H1 (cell line): ENCODE data around the gene TCHP. TPM values are rescaled to one million over a fixed set of nuclear protein-coding genes. Genes with fewer than 3 reads are reported as not detected.

Experiments used
- CTCF ChIA-PET: fragments of 300-600 bp; sonication (Branson Sonifier 250); formaldehyde crosslinking; loops from one replicate; lab custom pipeline; 2021; ENCODE audit not compliant: partially characterized antibody; lab: Charles Lee
- POLR2A ChIA-PET: fragments of 300-600 bp; sonication (Branson Sonifier 250); formaldehyde crosslinking; loops from one replicate; lab custom pipeline; 2021; ENCODE audit warnings: inconsistent platforms; ENCODE audit not compliant: partially characterized antibody; lab: Charles Lee
- DNase-seq, 2 experiments: peaks; one replicate each; pipeline versions ENCODE4 v3.0.0 to v3.0.0-alpha.2; 2010 to 2022; ENCODE audit warnings: low spot score in 2 of 2, low read depth in 1 of 2, mixed read lengths in 1 of 2
- FAIRE-seq: peaks from 2 replicates; lab custom pipeline; 2011; peaks lifted over from hg19 to GRCh38; lab: Jason Lieb, UNC
- H2AFZ ChIP-seq: 2 replicates; pipeline ENCODE4 v1.8.1; 2012; ENCODE audit warnings: low read length, inconsistent platforms
- H2AK5ac ChIP-seq: 2 replicates; pipeline ENCODE4 v1.6.1; 2013; ENCODE audit warnings: low read depth, low read length
- H2BK120ac ChIP-seq: replicated peaks from 2 replicates; pipeline ENCODE3; 2013; ENCODE audit warnings: low read depth, low read length, inconsistent platforms
- H2BK12ac ChIP-seq: 2 replicates; pipeline ENCODE4 v1.6.1; 2013; ENCODE audit warnings: low read depth, low read length
- H2BK15ac ChIP-seq: 2 replicates; pipeline ENCODE4 v1.6.1; 2013; ENCODE audit warnings: low read length
- H2BK20ac ChIP-seq: 2 replicates; pipeline ENCODE4 v1.6.1; 2013; ENCODE audit warnings: low read length
- H2BK5ac ChIP-seq: 2 replicates; pipeline ENCODE4 v1.6.1; 2013; ENCODE audit warnings: low read depth, low read length
- H3K14ac ChIP-seq: 2 replicates; pipeline ENCODE4 v1.6.1; 2013; ENCODE audit warnings: inconsistent platforms; ENCODE audit not compliant: insufficient read length
- H3K18ac ChIP-seq: 2 replicates; pipeline ENCODE4 v1.6.1; 2013; ENCODE audit warnings: low read length; ENCODE audit errors: extremely low read depth
- H3K23ac ChIP-seq: 2 replicates; pipeline ENCODE4 v1.6.1; 2013; ENCODE audit warnings: inconsistent platforms; ENCODE audit not compliant: insufficient read length
- H3K23me2 ChIP-seq: 2 replicates; pipeline ENCODE4 v1.6.1; 2013; ENCODE audit warnings: low read depth, low read length
- H3K27ac ChIP-seq: 2 replicates; pipeline ENCODE4 v1.6.1; 2011; ENCODE audit warnings: low read depth, low read length, inconsistent platforms
- H3K27me3 ChIP-seq, 4 experiments: replicated peaks in 1 of 4; 1 replicate in 1 of 4; 2 replicates in 3 of 4; pipeline versions ENCODE4 v1.6.1 to v1.8.1; 2011 to 2013; ENCODE audit warnings: low read length in 3 of 4, mild to moderate bottlenecking in 3 of 4, inconsistent platforms in 2 of 4, mixed read lengths in 2 of 4, moderate library complexity in 1 of 4; ENCODE audit not compliant: control insufficient read depth in 3 of 4, insufficient read depth in 3 of 4; ENCODE audit errors: extremely low read depth in 1 of 4
- H3K36me3 ChIP-seq, 4 experiments: 2 replicates each; pipeline versions ENCODE4 v1.6.1 to v1.8.1; 2011 to 2013; ENCODE audit warnings: mild to moderate bottlenecking in 4 of 4, low read length in 3 of 4, moderate library complexity in 2 of 4, control low read depth in 1 of 4, inconsistent platforms in 1 of 4; ENCODE audit not compliant: insufficient read depth in 4 of 4, control insufficient read depth in 2 of 4
- H3K4ac ChIP-seq: replicated peaks from 2 replicates; pipeline ENCODE3; 2013; ENCODE audit warnings: low read length, low read depth, mixed read lengths, inconsistent platforms; ENCODE audit not compliant: insufficient read length
- H3K4me1 ChIP-seq, 4 experiments: replicated peaks in 1 of 4; 1 replicate in 1 of 4; 2 replicates in 3 of 4; pipeline versions ENCODE4 v1.6.1 to v1.8.1; 2011 to 2013; ENCODE audit warnings: low read length in 3 of 4, inconsistent platforms in 2 of 4, mixed read lengths in 1 of 4; ENCODE audit not compliant: insufficient read depth in 4 of 4, control insufficient read depth in 3 of 4
- H3K4me2 ChIP-seq, 2 experiments: 2 replicates each; pipeline versions ENCODE4 v1.6.1 to v1.8.1; 2011 to 2013; ENCODE audit warnings: low read depth in 2 of 2, low read length in 2 of 2, control low read depth in 1 of 2, inconsistent platforms in 1 of 2, mild to moderate bottlenecking in 1 of 2; ENCODE audit not compliant: insufficient read depth in 1 of 2
- H3K4me3 ChIP-seq, 4 experiments: fragments of 200-600, 300-600 bp in 1 of 4; sonication (generic), shearing (Covaris generic), sonication (Bioruptor Twin) in 1 of 4; 2 replicates each; pipeline versions ENCODE4 v1.5.1 to v1.8.1; 2011 to 2016; ENCODE audit warnings: low read length in 4 of 4, low read depth in 3 of 4, control low read depth in 2 of 4, inconsistent platforms in 2 of 4, mild to moderate bottlenecking in 2 of 4, mixed read lengths in 1 of 4, moderate library complexity in 1 of 4; ENCODE audit not compliant: insufficient read depth in 2 of 4; ENCODE audit errors: extremely low read depth in 1 of 4
- H3K56ac ChIP-seq: replicated peaks from 2 replicates; pipeline ENCODE3; 2013; ENCODE audit warnings: low read depth, mild to moderate bottlenecking, mixed read lengths, low read length, inconsistent platforms; ENCODE audit not compliant: insufficient read length
- H3K79me1 ChIP-seq: 2 replicates; pipeline ENCODE4 v1.6.1; 2013; ENCODE audit warnings: low read depth, low read length, control low read depth
- H3K79me2 ChIP-seq, 2 experiments: 2 replicates each; pipeline versions ENCODE4 v1.6.1 to v1.8.1; 2012 to 2013; ENCODE audit warnings: low read length in 2 of 2, mild to moderate bottlenecking in 2 of 2, inconsistent platforms in 1 of 2; ENCODE audit not compliant: insufficient read depth in 2 of 2, control insufficient read depth in 1 of 2
- H3K9ac ChIP-seq, 4 experiments: replicated peaks in 1 of 4; 1 replicate in 1 of 4; 2 replicates in 3 of 4; pipeline versions ENCODE4 v1.6.1 to v1.8.1; 2011 to 2013; ENCODE audit warnings: low read depth in 3 of 4, low read length in 3 of 4, control low read depth in 2 of 4, mild to moderate bottlenecking in 2 of 4, moderate library complexity in 2 of 4, inconsistent platforms in 1 of 4; ENCODE audit errors: extremely low read depth in 1 of 4
- H3K9me3 ChIP-seq, 2 experiments: 2 replicates each; pipeline versions ENCODE4 v1.6.1 to v1.8.1; 2012 to 2013; ENCODE audit warnings: mild to moderate bottlenecking in 2 of 2, moderate library complexity in 2 of 2, control low read depth in 1 of 2, inconsistent platforms in 1 of 2, low read depth in 1 of 2, low read length in 1 of 2, mixed read lengths in 1 of 2; ENCODE audit not compliant: insufficient read depth in 2 of 2
- H4K20me1 ChIP-seq, 2 experiments: replicated peaks in 1 of 2; 2 replicates each; pipeline versions ENCODE3 to v1.8.1; 2011 to 2013; ENCODE audit warnings: inconsistent platforms in 2 of 2, low read length in 2 of 2, mild to moderate bottlenecking in 1 of 2; ENCODE audit not compliant: insufficient read depth in 2 of 2, control insufficient read depth in 1 of 2
- H4K5ac ChIP-seq: 2 replicates; pipeline ENCODE4 v1.6.1; 2013; ENCODE audit warnings: low read length, low read depth, mixed read lengths, inconsistent platforms; ENCODE audit not compliant: insufficient read length
- H4K8ac ChIP-seq: 2 replicates; pipeline ENCODE4 v1.8.0; 2013; ENCODE audit warnings: mild to moderate bottlenecking, moderate library complexity, low read length, inconsistent platforms; ENCODE audit not compliant: insufficient read depth; ENCODE audit errors: extremely low read depth
- H4K91ac ChIP-seq: replicated peaks from 2 replicates; pipeline ENCODE3; 2013; ENCODE audit warnings: low read length, mixed read lengths, inconsistent platforms; ENCODE audit not compliant: insufficient read length
- CBX8 ChIP-seq: fragments of 300-800, 300-1000 bp; sonication (generic); IDR thresholded peaks from 2 replicates; pipeline ENCODE4 v1.7.1; 2016; ENCODE audit warnings: low read depth, low read length, borderline replicate concordance
- EGR1 ChIP-seq: IDR thresholded peaks from 2 replicates; pipeline ENCODE4 v1.6.1; 2011; ENCODE audit warnings: low read depth, low read length, borderline replicate concordance
- EP300 ChIP-seq, 2 experiments: IDR thresholded peaks; 1 replicate in 1 of 2; 2 replicates in 1 of 2; pipeline ENCODE4 v1.6.1; 2011 to 2012; ENCODE audit warnings: low read depth in 2 of 2, low read length in 2 of 2, mild to moderate bottlenecking in 2 of 2, borderline replicate concordance in 1 of 2, inconsistent platforms in 1 of 2, moderate library complexity in 1 of 2
- JUN ChIP-seq: IDR thresholded peaks from 2 replicates; pipeline ENCODE4 v1.6.1; 2011; ENCODE audit warnings: low read depth, mild to moderate bottlenecking, improper control_type of control experiment, low read length
- POLR2AphosphoS5 ChIP-seq: IDR thresholded peaks from 2 replicates; pipeline ENCODE4 v1.6.1; 2011; ENCODE audit warnings: low read depth, low read length
- POU5F1 ChIP-seq: IDR thresholded peaks from 2 replicates; pipeline ENCODE4 v1.6.1; 2011; ENCODE audit warnings: low read depth, mild to moderate bottlenecking, low read length, moderate library complexity
- SUZ12 ChIP-seq: fragments of 200-600 bp; sonication (generic); IDR thresholded peaks from 2 replicates; pipeline ENCODE4 v1.6.1; 2012; ENCODE audit warnings: mild to moderate bottlenecking, inconsistent platforms, low read length, moderate library complexity, mixed read lengths
- WGBS, 2 experiments: shearing (Covaris generic) in 1 of 2; methylation state at CpG; one replicate each; pipeline versions ENCODE4 v1.1.6 to v1.1.7; 2013 to 2015; ENCODE audit warnings: low lambda C conversion rate in 2 of 2, mixed read lengths in 2 of 2, inconsistent platforms in 1 of 2, low coverage in 1 of 2, missing lambda C conversion rate in 1 of 2; ENCODE audit not compliant: insufficient replicate concordance in 2 of 2, insufficient coverage in 1 of 2, insufficient read length in 1 of 2; ENCODE audit errors: extremely low coverage in 1 of 2, missing lambda C conversion rate in 1 of 2; 5-methylcytosine and 5-hydroxymethylcytosine counted together
- polyA plus RNA-seq, 7 experiments: library from polyadenylated mRNA; depleted of rRNA in 3 of 7; stranded (reverse) in 5 of 7; unstranded in 2 of 7; fragments of >200 nt in 5 of 7; fragments of 200-250 nt in 2 of 7; gene quantifications; 1 replicate in 5 of 7; 2 replicates in 1 of 7; 4 replicates in 1 of 7; pipeline versions ENCODE4 v1.2.1 to v1.2.3, GENCODE V29; 2011 to 2013; ENCODE audit warnings: missing spikeins in 2 of 7, mixed read lengths in 2 of 7
- total RNA-seq: library from RNA; stranded (reverse); fragmentation: NEBNext Ultra II Directional; extraction: Animal tissue kit (Norgen Biotek cat#: 25700); gene quantifications from 2 replicates; pipeline ENCODE4 v1.2.1, GENCODE V29; 2021
- TF ChIP-seq, protein P1 (sequence below): IDR thresholded peaks from 2 replicates; pipeline ENCODE4 v1.6.1; 2011; ENCODE audit warnings: low read depth, mild to moderate bottlenecking, low read length; ENCODE audit not compliant: insufficient read depth
- TF ChIP-seq, protein P2 (sequence below), 3 experiments: IDR thresholded peaks; 1 replicate in 2 of 3; 2 replicates in 1 of 3; pipeline versions ENCODE4 v1.5.1 to v1.6.1; 2011; ENCODE audit warnings: low read length in 3 of 3, mild to moderate bottlenecking in 3 of 3, inconsistent platforms in 2 of 3, low read depth in 1 of 3, moderate library complexity in 1 of 3; ENCODE audit not compliant: insufficient read depth in 1 of 3; ENCODE audit errors: control extremely low read depth in 1 of 3

The TCHP gene
- total and polyA plus RNA-seq, 2 of the 8 experiments (the other 6 are each of a cell fraction or from before 2014, with no cell fraction given) = 2.8 to 4.5 TPM

- Histone ChIP-seq H3K4me1 (no peaks in the 10 kb centered on the region), H3K56ac (no peak overlapping the region), H3K27me3 (no peaks in the 10 kb centered on the region), H2AFZ (no peak overlapping the region), H2BK5ac (no peak overlapping the region), H3K14ac (no peak overlapping the region), H4K91ac (no peak overlapping the region), H3K36me3 (peaks cover 0 to 7% (median 2%) of the 10 kb centered on the region in 4 experiments; a peak in 1 of 8 replicates), H2BK15ac (no peak overlapping the region), H3K9ac (no peak overlapping the region), H3K4me2 (no peak overlapping the region), H4K5ac (no peak overlapping the region), H3K27ac (no peak overlapping the region), H2BK20ac (no peak overlapping the region), H3K79me1 (no peaks in the 10 kb centered on the region), H4K8ac (no peak overlapping the region), H3K18ac (no peak overlapping the region), H2BK120ac (no peak overlapping the region), H2BK12ac (no peak overlapping the region), H3K4me3 (no peak overlapping the region), H4K20me1 (no peaks in the 10 kb centered on the region), H3K9me3 (no peaks in the 10 kb centered on the region), H3K23me2 (no peaks in the 10 kb centered on the region), H2AK5ac (no peak overlapping the region), H3K79me2 (no peaks in the 10 kb centered on the region), H3K4ac (no peak overlapping the region), H3K23ac (no peak overlapping the region)
- POLR2A ChIA-PET = no interaction called here
- CTCF ChIA-PET = interaction anchor here (1.5 kb wide), 1 partner anchor 154 kb away, joined by 4 read pairs; no protein-coding TSS in a partner anchor
- DNase-seq (no peak), FAIRE-seq (no peak)
- 99% methylated on average over 8 of the region's 8 CpGs; no CpG with 5 or more reads in 1 of the 2 experiments for WGBS, 2 experiments
- TF ChIP-seq, protein P1, sequence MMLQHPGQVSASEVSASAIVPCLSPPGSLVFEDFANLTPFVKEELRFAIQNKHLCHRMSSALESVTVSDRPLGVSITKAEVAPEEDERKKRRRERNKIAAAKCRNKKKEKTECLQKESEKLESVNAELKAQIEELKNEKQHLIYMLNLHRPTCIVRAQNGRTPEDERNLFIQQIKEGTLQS = no peak
- TF ChIP-seq, protein P2, sequence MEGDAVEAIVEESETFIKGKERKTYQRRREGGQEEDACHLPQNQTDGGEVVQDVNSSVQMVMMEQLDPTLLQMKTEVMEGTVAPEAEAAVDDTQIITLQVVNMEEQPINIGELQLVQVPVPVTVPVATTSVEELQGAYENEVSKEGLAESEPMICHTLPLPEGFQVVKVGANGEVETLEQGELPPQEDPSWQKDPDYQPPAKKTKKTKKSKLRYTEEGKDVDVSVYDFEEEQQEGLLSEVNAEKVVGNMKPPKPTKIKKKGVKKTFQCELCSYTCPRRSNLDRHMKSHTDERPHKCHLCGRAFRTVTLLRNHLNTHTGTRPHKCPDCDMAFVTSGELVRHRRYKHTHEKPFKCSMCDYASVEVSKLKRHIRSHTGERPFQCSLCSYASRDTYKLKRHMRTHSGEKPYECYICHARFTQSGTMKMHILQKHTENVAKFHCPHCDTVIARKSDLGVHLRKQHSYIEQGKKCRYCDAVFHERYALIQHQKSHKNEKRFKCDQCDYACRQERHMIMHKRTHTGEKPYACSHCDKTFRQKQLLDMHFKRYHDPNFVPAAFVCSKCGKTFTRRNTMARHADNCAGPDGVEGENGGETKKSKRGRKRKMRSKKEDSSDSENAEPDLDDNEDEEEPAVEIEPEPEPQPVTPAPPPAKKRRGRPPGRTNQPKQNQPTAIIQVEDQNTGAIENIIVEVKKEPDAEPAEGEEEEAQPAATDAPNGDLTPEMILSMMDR (IDR thresholded peaks at IDR 0.05; ENCODE audit: control extremely low read depth in 1 of 3, insufficient read depth in 1 of 3, low read depth in 1 of 3, low read length in 3 of 3) = no peak
- TF ChIP-seq CBX8 (no peak), EGR1 (no peak), SUZ12 (no peak), EP300 (IDR thresholded peaks at IDR 0.05; ENCODE audit: borderline replicate concordance in 1 of 2, low read depth in 2 of 2, low read length in 2 of 2) (no peak), JUN (no peak), POU5F1 (no peak), POLR2AphosphoS5 (no peak)
Measured at GRCh38 chr12:109959411-109960093, 59.5 kb downstream of the TCHP start.
